ENCODE results near the gene AGBL1.

Gene AGBL1

DNA sequence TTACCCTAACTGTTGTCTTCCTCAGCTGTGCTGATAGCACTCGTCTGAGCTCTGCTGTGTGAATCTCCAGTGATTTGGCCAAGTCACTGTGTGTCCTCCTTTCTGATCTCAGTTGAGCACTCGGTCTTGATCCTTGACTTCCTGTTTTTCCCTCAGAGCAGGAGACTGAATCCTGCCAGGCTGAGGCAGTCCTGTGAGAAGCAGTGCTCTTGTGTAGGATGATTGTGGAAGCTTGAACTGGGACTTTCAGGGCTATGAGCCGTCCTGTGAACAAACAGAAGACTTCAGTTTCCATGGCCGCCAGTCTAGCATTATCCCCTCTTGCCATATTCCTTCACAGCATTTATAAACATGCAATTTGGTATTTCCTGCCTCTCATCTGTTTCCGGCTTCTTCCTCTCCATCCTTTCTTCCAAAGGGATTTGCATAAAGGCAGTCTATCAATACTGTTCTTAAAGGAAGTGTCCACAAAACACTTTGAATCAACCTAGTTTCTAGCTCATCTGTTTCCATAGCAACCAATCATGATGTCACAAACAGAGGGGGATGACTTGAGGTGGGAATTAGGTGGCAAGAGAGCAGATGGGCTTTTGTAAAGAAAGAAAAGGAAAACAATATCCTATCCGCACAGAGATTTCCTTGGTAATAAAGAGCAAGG is 237.2 kb downstream of the AGBL1 start:
- ChIA-PET POLR2A (no interaction called here), CTCF (no interaction called here)
- no peak overlapping the region for H3K4me3 ChIP-seq (ENCODE audit: low read depth, low read length)
- H3K27ac ChIP-seq (ENCODE audit: extremely low read depth, low read depth, low read length) = no peak overlapping the region
- no peaks in the 10 kb centered on the region for H3K36me3 ChIP-seq (ENCODE audit: control insufficient read depth in 2 of 2, insufficient read depth in 1 of 2, low read length in 2 of 2)
- no peaks in the 10 kb centered on the region for H3K9me3 ChIP-seq (ENCODE audit: control insufficient read depth, insufficient read depth, low read depth, low read length)
- TF ChIP-seq ZNF157 (tag by site-specific recombination; IDR thresholded peaks at IDR 0.05) (no peak), PBX3 (CRISPR knock-in tag; IDR thresholded peaks at IDR 0.05) (no peak), ZNF621 (tag by site-specific recombination; IDR thresholded peaks at IDR 0.05) (no peak), ZNF629 (tag by site-specific recombination; IDR thresholded peaks at IDR 0.05) (no peak), ZNF843 (tag by site-specific recombination; IDR thresholded peaks at IDR 0.05) (no peak), ZNF311 (tag by site-specific recombination; IDR thresholded peaks at IDR 0.05; ENCODE audit: borderline replicate concordance) (no peak), ZNF23 (tag by site-specific recombination; IDR thresholded peaks at IDR 0.05; ENCODE audit: borderline replicate concordance) (no peak), ZBTB11 (tag by site-specific recombination; conservative IDR thresholded peaks at IDR 0.05; ENCODE audit: low read depth) (no peak), ZNF473 (tag by site-specific recombination; IDR thresholded peaks at IDR 0.05) (no peak), ZSCAN4 (tag by site-specific recombination; IDR thresholded peaks at IDR 0.05) (no peak)
- TF ChIP-seq, protein P1, sequence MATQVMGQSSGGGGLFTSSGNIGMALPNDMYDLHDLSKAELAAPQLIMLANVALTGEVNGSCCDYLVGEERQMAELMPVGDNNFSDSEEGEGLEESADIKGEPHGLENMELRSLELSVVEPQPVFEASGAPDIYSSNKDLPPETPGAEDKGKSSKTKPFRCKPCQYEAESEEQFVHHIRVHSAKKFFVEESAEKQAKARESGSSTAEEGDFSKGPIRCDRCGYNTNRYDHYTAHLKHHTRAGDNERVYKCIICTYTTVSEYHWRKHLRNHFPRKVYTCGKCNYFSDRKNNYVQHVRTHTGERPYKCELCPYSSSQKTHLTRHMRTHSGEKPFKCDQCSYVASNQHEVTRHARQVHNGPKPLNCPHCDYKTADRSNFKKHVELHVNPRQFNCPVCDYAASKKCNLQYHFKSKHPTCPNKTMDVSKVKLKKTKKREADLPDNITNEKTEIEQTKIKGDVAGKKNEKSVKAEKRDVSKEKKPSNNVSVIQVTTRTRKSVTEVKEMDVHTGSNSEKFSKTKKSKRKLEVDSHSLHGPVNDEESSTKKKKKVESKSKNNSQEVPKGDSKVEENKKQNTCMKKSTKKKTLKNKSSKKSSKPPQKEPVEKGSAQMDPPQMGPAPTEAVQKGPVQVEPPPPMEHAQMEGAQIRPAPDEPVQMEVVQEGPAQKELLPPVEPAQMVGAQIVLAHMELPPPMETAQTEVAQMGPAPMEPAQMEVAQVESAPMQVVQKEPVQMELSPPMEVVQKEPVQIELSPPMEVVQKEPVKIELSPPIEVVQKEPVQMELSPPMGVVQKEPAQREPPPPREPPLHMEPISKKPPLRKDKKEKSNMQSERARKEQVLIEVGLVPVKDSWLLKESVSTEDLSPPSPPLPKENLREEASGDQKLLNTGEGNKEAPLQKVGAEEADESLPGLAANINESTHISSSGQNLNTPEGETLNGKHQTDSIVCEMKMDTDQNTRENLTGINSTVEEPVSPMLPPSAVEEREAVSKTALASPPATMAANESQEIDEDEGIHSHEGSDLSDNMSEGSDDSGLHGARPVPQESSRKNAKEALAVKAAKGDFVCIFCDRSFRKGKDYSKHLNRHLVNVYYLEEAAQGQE (tag by site-specific recombination; IDR thresholded peaks at IDR 0.05) = no peak
- H3K4me1 ChIP-seq (ENCODE audit: control insufficient read depth, insufficient read depth, low read length) = no peaks in the 10 kb centered on the region

DNA sequence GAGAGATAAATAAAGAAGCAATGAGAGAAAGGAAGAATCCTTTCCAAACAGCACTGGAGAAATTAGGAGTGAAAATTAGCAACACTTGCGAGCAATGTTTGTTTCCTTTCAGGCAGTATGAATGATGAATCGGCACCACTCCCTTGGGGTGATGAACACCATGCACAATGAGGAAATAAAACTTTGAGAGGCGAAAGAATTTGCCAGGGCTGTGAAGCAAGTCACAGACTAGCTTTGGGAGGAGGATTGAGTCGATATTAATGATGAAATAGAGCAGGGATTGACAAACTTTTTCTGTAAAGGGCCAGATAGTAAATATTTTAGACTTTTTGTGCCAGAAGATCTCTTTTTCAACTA is 237.7 kb downstream of the AGBL1 start:
- Histone ChIP-seq H3K4me3 (ENCODE audit: low read depth, low read length) (no peak overlapping the region), H3K27ac (ENCODE audit: extremely low read depth, low read depth, low read length) (no peak overlapping the region), H3K9me3 (ENCODE audit: control insufficient read depth, insufficient read depth, low read depth, low read length) (no peaks in the 10 kb centered on the region), H3K4me1 (ENCODE audit: control insufficient read depth, insufficient read depth, low read length) (no peaks in the 10 kb centered on the region), H3K36me3 (ENCODE audit: control insufficient read depth in 2 of 2, insufficient read depth in 1 of 2, low read length in 2 of 2) (no peaks in the 10 kb centered on the region)
- ChIA-PET CTCF (no interaction called here), POLR2A (no interaction called here)
- no peak for TF ChIP-seq ZNF600 (tag by site-specific recombination; IDR thresholded peaks at IDR 0.05)
- no peak for TF ChIP-seq ZNF391 (tag by site-specific recombination; IDR thresholded peaks at IDR 0.05; ENCODE audit: borderline replicate concordance, low read depth)
- TF ChIP-seq, protein P2, sequence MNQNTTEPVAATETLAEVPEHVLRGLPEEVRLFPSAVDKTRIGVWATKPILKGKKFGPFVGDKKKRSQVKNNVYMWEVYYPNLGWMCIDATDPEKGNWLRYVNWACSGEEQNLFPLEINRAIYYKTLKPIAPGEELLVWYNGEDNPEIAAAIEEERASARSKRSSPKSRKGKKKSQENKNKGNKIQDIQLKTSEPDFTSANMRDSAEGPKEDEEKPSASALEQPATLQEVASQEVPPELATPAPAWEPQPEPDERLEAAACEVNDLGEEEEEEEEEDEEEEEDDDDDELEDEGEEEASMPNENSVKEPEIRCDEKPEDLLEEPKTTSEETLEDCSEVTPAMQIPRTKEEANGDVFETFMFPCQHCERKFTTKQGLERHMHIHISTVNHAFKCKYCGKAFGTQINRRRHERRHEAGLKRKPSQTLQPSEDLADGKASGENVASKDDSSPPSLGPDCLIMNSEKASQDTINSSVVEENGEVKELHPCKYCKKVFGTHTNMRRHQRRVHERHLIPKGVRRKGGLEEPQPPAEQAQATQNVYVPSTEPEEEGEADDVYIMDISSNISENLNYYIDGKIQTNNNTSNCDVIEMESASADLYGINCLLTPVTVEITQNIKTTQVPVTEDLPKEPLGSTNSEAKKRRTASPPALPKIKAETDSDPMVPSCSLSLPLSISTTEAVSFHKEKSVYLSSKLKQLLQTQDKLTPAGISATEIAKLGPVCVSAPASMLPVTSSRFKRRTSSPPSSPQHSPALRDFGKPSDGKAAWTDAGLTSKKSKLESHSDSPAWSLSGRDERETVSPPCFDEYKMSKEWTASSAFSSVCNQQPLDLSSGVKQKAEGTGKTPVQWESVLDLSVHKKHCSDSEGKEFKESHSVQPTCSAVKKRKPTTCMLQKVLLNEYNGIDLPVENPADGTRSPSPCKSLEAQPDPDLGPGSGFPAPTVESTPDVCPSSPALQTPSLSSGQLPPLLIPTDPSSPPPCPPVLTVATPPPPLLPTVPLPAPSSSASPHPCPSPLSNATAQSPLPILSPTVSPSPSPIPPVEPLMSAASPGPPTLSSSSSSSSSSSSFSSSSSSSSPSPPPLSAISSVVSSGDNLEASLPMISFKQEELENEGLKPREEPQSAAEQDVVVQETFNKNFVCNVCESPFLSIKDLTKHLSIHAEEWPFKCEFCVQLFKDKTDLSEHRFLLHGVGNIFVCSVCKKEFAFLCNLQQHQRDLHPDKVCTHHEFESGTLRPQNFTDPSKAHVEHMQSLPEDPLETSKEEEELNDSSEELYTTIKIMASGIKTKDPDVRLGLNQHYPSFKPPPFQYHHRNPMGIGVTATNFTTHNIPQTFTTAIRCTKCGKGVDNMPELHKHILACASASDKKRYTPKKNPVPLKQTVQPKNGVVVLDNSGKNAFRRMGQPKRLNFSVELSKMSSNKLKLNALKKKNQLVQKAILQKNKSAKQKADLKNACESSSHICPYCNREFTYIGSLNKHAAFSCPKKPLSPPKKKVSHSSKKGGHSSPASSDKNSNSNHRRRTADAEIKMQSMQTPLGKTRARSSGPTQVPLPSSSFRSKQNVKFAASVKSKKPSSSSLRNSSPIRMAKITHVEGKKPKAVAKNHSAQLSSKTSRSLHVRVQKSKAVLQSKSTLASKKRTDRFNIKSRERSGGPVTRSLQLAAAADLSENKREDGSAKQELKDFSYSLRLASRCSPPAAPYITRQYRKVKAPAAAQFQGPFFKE (tag by site-specific recombination; IDR thresholded peaks at IDR 0.05; ENCODE audit: borderline replicate concordance) = no peak
- no peak for TF ChIP-seq ZNF248 (tag by site-specific recombination; IDR thresholded peaks at IDR 0.05)
- TF ChIP-seq ZBTB8A (tag by site-specific recombination; IDR thresholded peaks at IDR 0.05) = no peak
- no peak for TF ChIP-seq ZNF138 (tag by site-specific recombination; IDR thresholded peaks at IDR 0.05; ENCODE audit: borderline replicate concordance)
- no peak for TF ChIP-seq MZF1 (tag by site-specific recombination; IDR thresholded peaks at IDR 0.05; ENCODE audit: borderline replicate concordance)
